CD4-positive, alpha-beta T cell treated with Interleukin-15 for 1 hour (primary cell): ENCODE results near the gene MALRD1.

Experiments used
- DNase-seq: peaks from one replicate; pipeline ENCODE4 v3.0.0-alpha.2; 2020

MALRD1 gene

DNA sequence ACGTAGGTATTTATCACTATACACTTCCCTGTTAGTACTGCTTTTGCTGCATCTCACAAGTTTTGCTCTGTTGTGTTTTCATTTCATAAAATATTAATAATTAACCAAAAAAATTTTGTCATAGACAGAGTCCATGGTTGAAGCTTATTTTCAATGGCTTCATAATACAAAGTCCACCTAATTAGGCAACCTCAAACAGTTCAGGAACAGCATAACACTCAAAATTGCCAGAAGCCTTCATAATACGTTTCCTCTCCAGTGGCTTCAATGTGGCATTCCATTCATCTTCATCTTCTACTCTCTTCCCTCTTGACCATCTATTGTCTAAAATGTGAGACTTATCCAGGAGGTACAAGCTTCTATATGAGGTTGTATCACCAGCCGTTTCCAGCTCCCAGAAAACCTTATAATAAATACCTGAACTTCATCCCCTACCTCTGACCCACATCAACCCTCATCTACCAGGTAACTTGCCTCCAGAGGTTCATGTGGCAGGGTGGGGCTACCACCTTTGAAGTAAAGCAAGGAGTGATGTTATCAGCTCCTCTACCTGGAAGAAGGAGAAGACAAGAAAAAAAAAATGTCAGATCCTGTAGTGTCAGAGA, 337.3 kb downstream of the MALRD1 start:
- no peak for DNase-seq

DNA sequence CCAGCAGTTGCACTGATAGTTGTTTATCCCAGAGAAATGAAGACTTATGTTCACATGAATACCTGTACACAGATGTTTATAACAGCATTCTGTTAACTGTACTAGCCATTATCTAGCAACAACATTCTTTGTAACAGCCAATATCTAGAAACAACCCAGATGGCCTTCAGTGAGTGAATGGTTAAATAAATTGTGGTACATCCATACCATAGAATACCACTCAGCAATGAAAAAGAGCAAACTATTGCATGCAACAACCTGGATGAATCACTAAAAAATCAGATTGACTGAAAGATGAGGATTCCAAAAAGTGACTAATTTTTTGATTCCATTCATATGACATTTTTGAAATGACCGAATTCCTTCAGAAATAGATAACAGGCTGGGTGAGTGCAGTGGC, 360.3 kb downstream of the MALRD1 start:
- DNase-seq, result no peak

DNA sequence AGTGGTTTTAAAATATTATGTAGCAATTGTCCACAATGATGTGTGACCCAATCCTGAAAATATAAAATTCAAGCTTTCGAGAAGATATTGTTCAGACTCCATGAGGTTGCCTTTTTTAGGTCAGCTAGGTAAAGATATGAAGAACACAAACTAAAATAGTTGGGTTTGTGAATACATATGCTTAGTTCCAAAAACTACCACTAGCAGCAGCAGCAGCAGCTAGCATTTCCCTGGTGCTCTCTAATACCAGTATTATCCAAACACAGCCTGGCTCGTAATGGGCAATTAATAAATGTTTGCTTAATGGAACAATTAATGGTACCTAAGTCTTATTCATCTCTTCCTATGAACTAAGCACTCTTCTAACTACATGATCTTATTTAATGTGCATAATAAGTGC, 362.5 kb downstream of the MALRD1 start:
- no peak for DNase-seq

DNA sequence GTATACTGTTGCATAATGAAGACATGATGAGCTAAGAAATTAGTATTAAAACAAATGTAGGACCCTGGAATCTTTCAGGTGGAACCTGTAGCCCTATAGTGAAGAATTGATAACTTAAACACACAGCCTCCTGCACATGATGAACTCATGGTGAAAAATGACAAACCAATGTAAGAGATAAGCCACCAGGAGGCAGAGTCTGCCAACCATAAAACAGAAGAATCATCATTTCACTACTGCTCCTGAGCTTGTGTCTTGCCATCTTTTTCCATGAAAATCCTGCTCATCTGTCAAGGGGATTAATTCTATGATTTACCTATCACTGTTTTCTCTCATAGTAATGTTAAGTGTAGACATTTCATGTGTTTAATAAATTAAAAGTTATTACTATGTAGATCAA, 363.9 kb downstream of the MALRD1 start:
- DNase-seq, result no peak

DNA sequence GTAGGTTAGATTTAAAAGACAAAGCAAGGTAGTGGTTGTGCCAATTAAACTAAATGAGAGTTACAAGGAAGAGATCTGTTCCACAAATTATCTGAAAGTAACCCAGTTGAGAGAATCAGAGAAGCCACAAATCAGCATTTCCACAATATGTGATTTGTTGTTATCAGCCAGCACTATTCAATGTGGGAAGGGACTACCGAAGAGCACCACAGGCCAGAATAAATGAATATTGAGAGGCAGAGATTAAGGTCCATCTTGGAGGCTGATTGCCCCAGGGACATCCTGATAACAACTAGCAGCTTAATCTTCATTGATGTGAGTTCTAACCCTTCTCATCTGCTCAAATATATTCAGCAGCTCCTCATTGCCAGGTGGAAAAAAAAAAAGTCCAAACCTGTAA, 367.6 kb downstream of the MALRD1 start:
- no peak for DNase-seq

DNA sequence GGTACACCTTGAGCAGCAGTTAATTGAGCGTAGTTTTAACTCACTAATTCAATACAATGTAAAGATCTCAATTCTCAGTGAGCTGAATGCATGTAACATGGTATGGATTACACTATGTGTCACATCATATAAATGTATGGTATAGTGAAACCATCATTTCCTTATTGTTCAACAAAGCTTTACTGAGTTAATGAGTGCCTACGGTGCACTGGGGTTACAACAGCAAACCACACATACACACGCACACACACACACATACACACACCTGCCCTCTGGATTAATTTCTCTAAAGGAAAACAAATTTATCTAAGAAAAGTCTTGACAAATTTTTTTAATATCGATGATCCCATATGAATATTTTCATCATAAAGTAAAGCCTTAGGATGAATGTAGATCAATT, 369.1 kb downstream of the MALRD1 start:
- no peak for DNase-seq

DNA sequence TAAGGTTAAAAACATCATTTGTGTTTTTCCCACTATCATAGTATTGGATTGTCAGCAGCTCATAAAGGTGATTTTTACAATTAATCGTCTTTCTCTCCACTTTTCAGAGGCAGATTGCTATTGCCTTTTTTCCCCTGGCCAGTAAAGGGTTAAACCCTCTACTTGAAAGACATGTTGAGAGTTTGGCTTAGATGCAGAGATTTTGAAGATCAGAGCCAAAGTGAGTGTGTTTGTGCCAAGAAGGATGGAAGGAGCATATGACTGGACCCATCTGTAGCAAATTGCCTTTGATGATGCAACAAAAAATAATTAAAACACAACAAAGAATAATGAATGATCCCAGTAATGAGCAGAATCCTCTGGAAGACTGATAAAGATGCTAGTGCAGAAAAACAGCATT, 373.1 kb downstream of the MALRD1 start:
- no peak for DNase-seq

DNA sequence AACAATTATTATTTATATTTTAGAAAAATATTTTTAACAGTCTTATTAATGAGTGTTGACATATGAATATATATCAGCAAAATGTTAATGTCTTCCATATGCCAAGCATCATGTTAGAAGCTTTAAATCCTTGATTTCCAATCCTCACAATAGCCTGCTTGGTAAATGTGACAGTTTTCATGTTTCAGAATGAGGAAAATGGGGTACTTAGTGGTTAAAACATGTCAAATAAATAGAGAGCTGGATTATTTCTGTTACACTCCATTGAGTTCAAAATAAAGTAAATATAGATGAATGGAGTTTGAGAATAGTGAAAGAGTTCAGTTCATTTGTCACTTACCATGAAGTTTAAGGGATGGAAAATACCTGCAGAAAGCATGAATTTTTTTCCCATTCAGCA, 377.4 kb downstream of the MALRD1 start:
- DNase-seq, result no peak

DNA sequence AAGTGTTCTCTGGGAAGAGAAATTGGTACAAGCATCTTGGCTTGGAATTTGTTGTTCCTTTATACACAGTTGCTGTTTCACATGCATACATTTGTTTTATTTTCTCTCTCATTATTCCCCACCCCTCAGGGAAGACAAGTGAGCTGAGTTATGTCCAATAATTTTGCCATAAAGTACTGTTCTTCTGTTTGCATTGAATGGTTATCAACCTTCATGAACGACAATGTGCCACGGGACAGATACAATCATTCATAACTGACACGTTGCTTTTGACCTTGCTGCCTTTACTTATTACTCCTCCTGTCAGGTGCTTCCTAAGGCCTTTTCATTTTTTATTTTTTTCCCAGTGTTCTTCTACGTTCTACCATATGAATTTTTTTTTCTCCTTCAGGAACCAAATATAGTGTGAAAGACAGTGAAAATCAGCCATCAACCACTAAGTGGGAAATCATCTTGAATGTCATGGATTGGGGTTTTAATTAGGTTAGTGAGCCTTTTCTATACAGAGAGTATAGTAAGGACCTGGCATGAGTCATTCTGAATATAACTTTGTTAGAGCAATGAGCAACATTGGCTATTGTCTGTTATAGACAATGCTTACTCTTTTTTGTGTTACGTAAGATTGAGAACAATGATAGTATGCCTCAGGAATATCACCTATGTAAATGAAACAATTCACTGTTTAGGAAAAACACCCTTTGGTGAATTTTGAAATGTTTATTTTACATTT, 383.2 kb downstream of the MALRD1 start:
- no peak for DNase-seq

DNA sequence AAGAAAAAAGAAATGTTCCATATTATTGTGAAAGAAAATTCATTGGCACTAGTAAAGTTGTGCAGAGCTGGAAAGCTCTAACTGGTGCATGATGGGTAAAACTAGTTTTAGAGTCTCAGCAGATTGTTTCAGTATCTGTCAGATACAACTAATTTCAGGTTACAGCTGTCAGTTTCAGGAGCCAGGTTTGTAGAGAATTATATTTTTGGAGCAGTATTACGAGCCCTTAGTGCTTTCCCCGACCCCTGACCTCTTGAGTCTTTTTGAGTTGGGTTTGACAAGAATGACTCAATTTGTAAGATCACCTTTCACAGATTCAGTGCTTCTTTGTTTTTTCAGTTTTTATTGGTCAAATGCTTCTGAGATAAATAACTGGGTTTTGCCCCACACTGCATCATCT, 401.3 kb downstream of the MALRD1 start:
- no peak for DNase-seq

DNA sequence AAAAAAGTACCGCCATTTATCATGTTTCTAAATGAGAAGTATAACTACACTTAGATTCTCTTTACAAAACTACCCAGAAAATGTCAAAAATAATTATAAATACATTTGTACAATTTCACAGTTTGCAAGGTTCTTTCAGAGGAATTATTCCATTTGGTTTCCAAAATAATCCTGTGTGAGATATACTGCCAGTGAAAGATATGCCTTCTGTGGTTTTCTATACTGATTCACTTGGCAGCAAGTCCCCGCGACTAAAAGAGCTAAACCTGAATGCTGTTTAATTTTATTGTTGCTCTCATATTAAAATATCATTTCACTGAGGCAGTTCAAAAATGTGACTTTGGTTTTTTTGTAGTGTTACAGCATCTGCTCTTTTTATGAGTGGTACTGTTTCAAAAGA, 402.8 kb downstream of the MALRD1 start:
- DNase-seq, result no peak

DNA sequence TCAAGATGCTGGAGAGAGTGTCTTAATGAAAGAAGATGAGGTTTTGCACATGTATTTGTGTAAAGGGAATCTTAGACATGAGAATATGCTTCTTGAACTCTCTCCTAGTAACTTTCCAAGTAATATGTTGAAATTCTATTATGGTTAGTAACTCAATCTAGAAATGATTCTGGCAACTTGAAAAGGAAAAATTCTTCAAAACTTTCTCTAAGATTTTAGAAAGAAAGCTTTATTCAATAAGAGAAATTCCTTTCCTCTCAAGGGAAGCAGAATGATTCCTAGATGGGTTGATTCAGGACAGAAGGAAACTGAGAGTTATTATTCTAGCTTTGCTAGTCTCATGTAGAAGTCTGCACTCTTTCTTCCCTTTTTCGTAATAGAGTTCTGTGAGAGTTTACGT, 403.3 kb downstream of the MALRD1 start:
- DNase-seq, result no peak

DNA sequence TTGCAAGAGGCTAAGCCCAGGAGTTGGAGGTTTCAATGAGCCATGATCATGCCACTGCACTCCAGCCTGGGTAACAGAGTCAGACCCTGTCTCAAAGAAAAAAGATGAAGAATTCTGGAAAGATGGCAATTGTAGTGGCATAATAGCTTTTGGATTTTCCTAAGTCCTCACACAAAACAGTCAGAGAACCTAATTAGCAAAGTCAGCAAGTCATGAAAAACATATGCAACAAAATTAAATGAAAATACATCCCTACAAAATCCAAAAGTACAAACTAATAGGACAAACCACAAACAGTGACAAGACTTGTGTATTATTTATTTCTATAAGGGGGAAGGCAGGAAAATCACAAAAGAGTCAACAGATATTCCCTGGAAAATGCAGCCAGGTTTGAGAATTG, 405.4 kb downstream of the MALRD1 start:
- DNase-seq, result no peak

DNA sequence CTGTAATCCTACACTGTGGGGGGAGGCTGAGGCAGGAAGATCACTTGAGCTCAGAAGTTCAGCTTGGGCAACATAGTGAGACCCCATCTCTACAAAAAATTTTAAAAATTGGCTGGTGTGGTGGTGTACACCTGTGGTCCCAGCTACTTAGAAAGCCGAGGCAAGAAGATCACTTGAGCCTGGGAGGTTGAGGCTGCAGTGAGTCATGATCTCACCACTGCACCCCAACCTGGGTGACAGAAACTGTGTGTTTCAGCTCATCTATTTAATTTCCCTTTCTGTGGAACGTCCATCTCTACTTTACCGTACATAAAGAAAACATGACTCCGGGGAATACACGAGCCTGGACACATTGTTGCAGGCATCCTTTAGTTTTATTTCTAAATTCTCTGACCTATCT, 413.0 kb downstream of the MALRD1 start:
- no peak for DNase-seq

DNA sequence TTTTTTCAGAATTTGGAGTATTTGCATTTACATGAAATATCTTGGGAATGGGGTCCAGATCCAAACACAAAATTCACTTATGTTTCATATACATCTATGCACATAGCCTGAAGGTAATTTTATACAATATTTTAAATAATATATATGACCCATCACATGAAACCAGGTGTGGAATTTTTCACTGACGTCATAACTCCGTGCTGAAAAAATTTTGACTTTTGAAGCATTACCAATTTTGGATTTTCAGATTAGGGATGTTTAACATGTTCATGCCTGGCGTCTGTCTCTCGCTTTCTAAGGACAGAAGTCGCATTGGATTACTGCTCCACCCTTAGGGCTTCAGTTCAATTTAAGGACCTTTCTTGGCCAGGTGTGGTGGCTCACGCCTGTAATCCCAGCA, 418.1 kb downstream of the MALRD1 start:
- DNase-seq, result no peak

DNA sequence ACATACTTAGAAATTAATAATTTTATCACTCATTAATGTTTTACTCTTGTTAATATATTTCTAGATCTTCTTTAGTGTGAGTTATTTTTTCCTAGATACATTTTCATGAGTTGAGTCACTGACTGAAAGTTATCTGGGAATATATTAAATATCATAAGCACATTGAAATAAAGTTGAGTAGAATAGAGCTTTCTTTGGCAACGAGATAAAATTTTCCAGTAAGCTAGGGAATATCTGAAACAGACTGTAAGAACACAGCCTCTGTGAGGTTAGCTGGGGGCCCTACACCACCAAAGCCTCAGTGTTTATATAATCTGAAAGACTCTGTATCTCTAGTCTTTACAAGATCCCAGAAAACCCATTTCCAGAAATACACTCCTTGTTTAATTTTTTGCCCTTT, 419.8 kb downstream of the MALRD1 start:
- DNase-seq, result no peak

DNA sequence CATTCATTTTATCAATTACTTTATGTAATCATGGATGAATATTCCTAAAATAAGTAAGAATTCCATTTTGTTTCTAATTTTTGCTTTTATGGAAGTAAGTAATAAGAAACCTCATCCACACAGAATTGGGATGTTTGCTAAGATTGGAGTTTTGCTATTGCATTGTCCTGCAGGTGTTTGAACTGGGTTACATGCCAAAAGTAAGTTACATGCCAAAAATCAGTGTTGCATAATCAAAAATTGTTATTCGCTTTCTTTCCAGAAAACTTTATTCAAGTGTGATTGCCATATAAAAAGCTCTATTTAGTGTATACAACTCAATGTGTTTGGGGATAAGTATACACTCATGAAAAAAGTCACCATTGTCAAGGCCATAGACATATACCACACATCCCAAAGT, 420.9 kb downstream of the MALRD1 start:
- DNase-seq, result no peak

DNA sequence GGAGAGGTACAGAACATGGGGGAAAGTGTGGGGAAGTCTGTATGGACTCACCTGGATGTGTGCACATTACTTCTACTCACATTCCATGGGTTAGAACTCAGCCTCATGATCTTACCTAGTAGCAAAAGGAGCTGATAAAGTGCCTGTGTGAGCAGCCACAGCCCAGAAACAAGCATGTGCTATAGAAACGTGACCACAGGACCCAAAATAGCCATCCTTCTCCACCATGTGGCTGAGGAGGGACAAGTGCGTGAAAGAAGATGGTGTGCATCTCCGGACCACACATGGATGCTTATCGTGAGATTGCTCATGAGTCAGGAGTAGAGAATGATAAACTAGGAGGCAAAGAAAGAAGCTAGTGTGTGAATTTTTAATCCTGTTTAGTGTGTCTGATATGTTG, 431.3 kb downstream of the MALRD1 start:
- DNase-seq, result no peak

DNA sequence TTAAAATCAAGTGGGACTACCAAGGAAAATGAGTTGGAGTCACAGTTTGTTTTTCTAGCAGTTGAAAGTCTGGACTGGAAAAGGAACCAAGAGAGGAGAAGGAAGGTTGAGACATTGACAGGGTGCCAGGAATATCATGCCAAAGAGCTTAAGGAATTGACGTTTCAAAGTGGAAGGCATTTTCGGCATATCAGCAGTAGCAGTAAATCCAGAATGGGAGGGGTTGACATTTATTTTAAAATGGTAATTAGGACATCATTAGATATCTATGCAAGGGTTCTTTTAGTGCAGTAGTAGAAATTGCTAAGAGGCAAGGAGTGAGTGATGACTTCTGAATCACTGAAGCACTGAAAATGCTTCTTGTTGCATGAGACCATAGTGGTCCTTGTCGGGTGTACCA, 431.8 kb downstream of the MALRD1 start:
- DNase-seq, result no peak

DNA sequence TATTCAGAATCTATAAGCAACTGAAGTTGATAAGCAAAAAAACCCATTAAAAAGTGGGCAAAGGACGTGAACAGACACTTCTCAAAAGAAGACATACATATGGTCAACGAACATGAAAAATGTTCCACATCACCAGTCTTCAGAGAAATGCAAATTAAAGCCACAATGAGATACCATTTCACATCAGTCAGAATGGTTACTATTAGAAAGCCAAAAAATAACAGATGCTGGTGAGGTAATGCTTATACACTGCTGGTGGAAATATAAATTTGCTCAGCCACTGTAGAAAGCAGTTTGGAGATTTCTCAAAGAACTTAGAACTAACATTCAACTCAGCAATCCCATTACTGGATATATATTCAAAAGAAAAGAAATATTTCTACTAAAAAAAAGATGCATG, 434.8 kb downstream of the MALRD1 start:
- DNase-seq, result no peak

DNA sequence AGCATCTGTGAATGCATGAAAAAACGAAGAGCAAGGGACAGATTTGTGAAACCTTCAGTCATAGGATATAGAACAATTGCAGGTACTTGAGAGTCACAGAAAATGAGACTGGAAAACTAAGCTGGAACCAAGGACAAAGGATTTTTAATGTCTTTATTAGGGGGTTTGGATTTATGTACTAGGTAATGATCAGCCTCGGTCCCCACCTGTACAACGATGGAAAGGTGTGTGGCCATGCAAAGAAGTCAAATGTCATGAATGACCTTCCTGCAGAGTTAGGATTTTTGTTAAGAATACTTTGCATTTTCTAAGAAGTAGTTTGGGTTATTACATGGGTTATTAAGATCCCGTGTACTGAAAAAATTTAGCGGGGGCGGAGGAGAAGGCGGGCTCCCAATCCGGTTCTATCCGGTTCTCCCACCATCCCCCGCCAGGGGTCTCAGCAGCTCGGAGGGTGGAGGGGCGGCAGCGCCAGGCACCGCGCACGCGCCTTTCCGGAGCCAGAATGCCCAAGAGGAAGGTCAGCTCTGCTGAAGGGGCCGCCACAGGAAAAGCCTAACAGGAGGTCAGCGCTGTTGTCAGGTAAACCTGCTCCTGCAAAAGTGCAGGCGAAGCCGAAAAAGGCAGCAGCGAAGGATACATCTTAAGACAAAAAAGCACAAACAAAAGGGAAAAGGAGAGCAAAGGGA, 440.1 kb downstream of the MALRD1 start:
- no peak for DNase-seq

DNA sequence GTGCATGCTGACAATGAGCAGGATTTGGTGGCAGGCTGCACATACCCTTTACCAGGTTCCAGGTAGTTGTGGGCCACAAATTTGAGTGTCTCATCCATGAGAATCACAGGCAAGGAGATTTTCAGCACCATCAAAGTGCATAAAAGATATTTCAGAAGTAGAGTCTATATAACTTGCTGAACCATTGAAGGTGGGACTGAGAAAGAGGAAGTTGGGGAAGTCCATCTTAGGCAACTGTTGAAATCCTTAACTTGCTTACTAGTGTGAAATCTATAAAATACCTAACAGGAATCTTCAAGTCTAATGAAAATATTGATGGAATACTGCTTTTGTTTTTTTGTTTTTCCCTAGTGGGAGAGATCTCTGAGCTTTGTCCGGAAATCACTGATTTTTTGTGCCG, 442.6 kb downstream of the MALRD1 start:
- no peak for DNase-seq

DNA sequence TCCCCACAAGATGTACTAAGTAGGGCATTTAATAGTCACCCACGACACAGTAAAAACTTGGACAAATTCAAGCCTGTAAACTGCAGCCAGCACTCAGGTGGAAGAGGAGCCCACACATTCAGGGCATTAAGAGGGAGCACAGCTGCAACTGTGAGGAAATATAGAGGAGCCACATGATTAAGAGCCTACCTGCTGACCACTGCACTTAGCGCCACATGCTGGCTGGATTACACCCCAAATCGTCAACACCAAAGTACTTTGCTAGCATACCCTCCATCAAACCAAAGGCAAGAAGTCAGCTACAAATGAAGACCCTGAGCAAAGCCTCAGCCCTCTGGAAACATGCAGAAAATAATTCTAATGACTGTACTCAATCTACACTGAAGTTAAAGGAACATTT, 445.3 kb downstream of the MALRD1 start:
- DNase-seq, result no peak

DNA sequence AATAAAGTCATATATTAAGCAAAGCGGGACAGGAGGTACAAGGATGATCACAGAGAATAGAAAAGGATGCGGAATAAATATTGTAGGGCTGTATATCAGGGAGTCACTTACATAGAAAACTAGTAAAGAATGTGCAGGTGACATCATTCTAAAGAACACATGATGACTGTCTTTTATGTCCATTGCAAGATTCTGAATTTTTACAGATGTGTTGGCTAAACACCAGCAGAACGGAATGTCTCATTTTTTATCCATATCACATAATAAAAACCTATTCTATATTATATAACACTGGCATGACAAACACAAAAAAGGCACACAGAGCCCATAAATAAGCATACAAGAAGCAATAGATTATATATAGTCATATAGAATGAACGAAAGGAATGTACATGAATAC, 448.4 kb downstream of the MALRD1 start:
- no peak for DNase-seq
